HCT116 (cell line): ENCODE results near the gene DNM2. TPM values are rescaled to one million over a fixed set of nuclear protein-coding genes. Genes with fewer than 3 reads are reported as not detected.

Source experiments
- ATAC-seq: fragments of 200-7000 bp; cut with Tn5 transposase; 2 replicates; pipeline ENCODE4 v1.9.1; 2020; ENCODE audit warnings: mild to moderate bottlenecking, moderate library complexity
- BruUV-seq: library from RNA; stranded (reverse); fragments of 400-500 nt; replicated peaks from 2 replicates; lab custom pipeline; 2021; lab: Mats Ljungman, UMichigan
- CTCF ChIA-PET: fragments of 300-600 bp; sonication (Branson Sonifier 250); formaldehyde crosslinking; loops from one replicate; lab custom pipeline; 2021; ENCODE audit warnings: antibody characterized with exemption; lab: Charles Lee
- POLR2A ChIA-PET: fragments of 300-600, 350-600 bp; sonication (Branson Sonifier 250); formaldehyde crosslinking; loops from one replicate; lab custom pipeline; 2021; ENCODE audit warnings: antibody characterized with exemption; lab: Charles Lee
- RAD21 ChIA-PET, 2 experiments: fragments of 300-600 bp; sonication (Branson Sonifier 250); formaldehyde crosslinking; loops; one replicate each; lab custom pipeline; 2023; ENCODE audit warnings: low total read pairs in 2 of 2; ENCODE audit not compliant: uncharacterized antibody in 2 of 2, unreplicated experiment in 2 of 2, low non-redundant PET in 1 of 2; lab: Charles Lee
- DNase-seq: peaks from one replicate; pipeline ENCODE4 v3.0.0-alpha.2; 2010; ENCODE audit warnings: low read depth, low spot score
- H2AFZ ChIP-seq: fragments of 200-600 bp; shearing (Covaris generic), sonication (generic); 2 replicates; pipeline ENCODE4 v1.6.1; 2017; ENCODE audit warnings: low read depth, mixed run types, mixed read lengths, antibody characterized with exemption, low read length; ENCODE audit not compliant: poor library complexity, severe bottlenecking
- H3K27ac ChIP-seq: 2 replicates; pipeline ENCODE4 v1.5.1; 2012; ENCODE audit warnings: low read depth, low read length
- H3K27me3 ChIP-seq: fragments of 200-600 bp; sonication (generic); 2 replicates; pipeline ENCODE4 v1.6.1; 2016; ENCODE audit warnings: mixed run types, low read length, mixed read lengths; ENCODE audit not compliant: insufficient read depth
- H3K36me3 ChIP-seq, 2 experiments: fragments of 200-500 bp in 1 of 2; fragments of 200-600 bp in 1 of 2; sonication (Bioruptor generic) in 1 of 2; sonication (generic) in 1 of 2; 2 replicates each; pipeline versions ENCODE4 v1.5.1 to v1.6.1; 2014 to 2016; ENCODE audit warnings: low read length in 2 of 2, inconsistent platforms in 1 of 2, mixed read lengths in 1 of 2, mixed run types in 1 of 2; ENCODE audit not compliant: insufficient read depth in 2 of 2, control insufficient read depth in 1 of 2
- H3K4me1 ChIP-seq, 2 experiments: fragments of 200-600 bp in 1 of 2; sonication (generic) in 1 of 2; 2 replicates each; pipeline versions ENCODE4 v1.5.1 to v1.6.1; 2012 to 2017; ENCODE audit warnings: low read length in 2 of 2, inconsistent platforms in 1 of 2, mild to moderate bottlenecking in 1 of 2, mixed read lengths in 1 of 2, mixed run types in 1 of 2, moderate library complexity in 1 of 2; ENCODE audit not compliant: insufficient read depth in 2 of 2, control insufficient read depth in 1 of 2
- H3K4me2 ChIP-seq: fragments of 200-600 bp; sonication (generic); 2 replicates; pipeline ENCODE4 v1.6.1; 2017; ENCODE audit warnings: mixed run types, low read length, mixed read lengths
- H3K4me3 ChIP-seq, 2 experiments: fragments of 200-600 bp in 1 of 2; sonication (generic) in 1 of 2; replicated peaks in 1 of 2; 2 replicates each; pipeline ENCODE4 v1.5.1; 2011 to 2016; ENCODE audit warnings: low read length in 2 of 2, control low read depth in 1 of 2, low read depth in 1 of 2, mild to moderate bottlenecking in 1 of 2, mixed read lengths in 1 of 2, mixed run types in 1 of 2
- H3K79me2 ChIP-seq: fragments of 200-600 bp; sonication (generic); 2 replicates; pipeline ENCODE4 v1.6.1; 2017; ENCODE audit warnings: mild to moderate bottlenecking, mixed run types, low read length, moderate library complexity, mixed read lengths; ENCODE audit not compliant: insufficient read depth
- H3K9ac ChIP-seq: fragments of 200-600 bp; sonication (generic); 2 replicates; pipeline ENCODE4 v1.6.1; 2016; ENCODE audit warnings: low read length, mixed read lengths
- H3K9me2 ChIP-seq: fragments of 200-600 bp; sonication (generic), shearing (Covaris generic); 2 replicates; pipeline ENCODE4 v1.6.1; 2017; ENCODE audit warnings: mixed run types, mild to moderate bottlenecking, moderate library complexity; ENCODE audit not compliant: insufficient read depth
- H3K9me3 ChIP-seq, 2 experiments: fragments of 200-500 bp in 1 of 2; fragments of 200-600 bp in 1 of 2; sonication (Bioruptor generic) in 1 of 2; sonication (generic) in 1 of 2; 2 replicates each; pipeline ENCODE4 v1.6.1; 2014 to 2017; ENCODE audit warnings: low read length in 2 of 2, mixed read lengths in 2 of 2, inconsistent platforms in 1 of 2, low read depth in 1 of 2, mild to moderate bottlenecking in 1 of 2, mixed run types in 1 of 2, moderate library complexity in 1 of 2; ENCODE audit not compliant: control insufficient read depth in 1 of 2, insufficient read depth in 1 of 2
- H4K20me1 ChIP-seq: fragments of 200-600 bp; sonication (generic), shearing (Covaris generic); 2 replicates; pipeline ENCODE4 v1.6.1; 2017; ENCODE audit warnings: mixed run types, mild to moderate bottlenecking, moderate library complexity; ENCODE audit not compliant: insufficient read depth
- ATF3 ChIP-seq: IDR thresholded peaks from 2 replicates; pipeline ENCODE4 v1.6.1; 2012
- CBX3 ChIP-seq: IDR thresholded peaks from 2 replicates; pipeline ENCODE4 v1.6.1; 2012; ENCODE audit warnings: low read depth
- EGR1 ChIP-seq: IDR thresholded peaks from 2 replicates; pipeline ENCODE4 v1.6.1; 2012; ENCODE audit warnings: low read depth
- EZH2phosphoT487 ChIP-seq: fragments of 200-600 bp; IDR thresholded peaks from 2 replicates; pipeline ENCODE4 v1.6.1; 2018; ENCODE audit warnings: antibody characterized with exemption, borderline replicate concordance
- JUND ChIP-seq: IDR thresholded peaks from 2 replicates; pipeline ENCODE4 v1.6.1; 2012
- MAX ChIP-seq: IDR thresholded peaks from 2 replicates; pipeline ENCODE4 v1.6.1; 2012
- SRF ChIP-seq: IDR thresholded peaks from 2 replicates; pipeline ENCODE4 v1.6.1; 2012; ENCODE audit warnings: low read depth
- TCF7L2 ChIP-seq: IDR thresholded peaks from 2 replicates; pipeline ENCODE4 v1.7.0; 2011; ENCODE audit warnings: borderline replicate concordance, inconsistent platforms; ENCODE audit not compliant: insufficient read depth, insufficient read length; ENCODE audit errors: extremely low read depth
- YY1 ChIP-seq: IDR thresholded peaks from 2 replicates; pipeline ENCODE4 v1.6.1; 2011; ENCODE audit warnings: low read length, low read depth, moderate library complexity, mild to moderate bottlenecking; ENCODE audit not compliant: insufficient replicate concordance; ENCODE audit errors: extremely low read depth
- ZFX ChIP-seq: fragments of 450-650 bp; IDR thresholded peaks from 2 replicates; pipeline ENCODE4 v1.6.1; 2017
- ZNF274 ChIP-seq: fragments of 200-500 bp; sonication (Bioruptor generic); IDR thresholded peaks from 2 replicates; pipeline ENCODE4 v1.6.1; 2014; ENCODE audit warnings: mild to moderate bottlenecking, low read depth, low read length, inconsistent platforms
- intact Hi-C: fragments of 100-400 bp; cut with micrococcal nuclease; formaldehyde crosslinking; loops from 2 replicates; pipeline ENCODE4 v1.10.0; 2022
- total RNA-seq: library from RNA; stranded (reverse); gene quantifications from one replicate; pipeline ENCODE4 v1.2.1, GENCODE V29; 2021; ENCODE audit not compliant: unreplicated experiment

Gene DNM2
- total RNA-seq, 1 experiment from 2014 or later = 183 TPM

- RAD21 ChIA-PET = interaction anchor here (0.6 to 1.1 kb wide), 4 partner anchors 119 to 242 kb away, joined by 3 to 5 read pairs (median 4); partner anchors contain the start of genes CARM1 (in 1 of the 2) and TMED1 (in 1 of the 2)
- no peak overlapping the region for H3K9ac ChIP-seq
Observed at GRCh38 chr19:10717054-10717355, 874 bp upstream of the DNM2 start.

More at GRCh38 chr19:10717054-10717355, 874 bp upstream of the DNM2 start:
- H3K4me3 ChIP-seq = no peak overlapping the region
- intact Hi-C loops = loop anchor here (1.0 to 2.0 kb wide), 3 partner anchors 53 to 147 kb away; no protein-coding TSS in a partner anchor
- no peaks in the 10 kb centered on the region for H3K9me3 ChIP-seq
- ChIA-PET POLR2A (interaction anchor here (0.9 to 2.5 kb wide), 7 partner anchors 8 to 148 kb away, joined by 3 to 14 read pairs (median 5); partner anchors contain the start of genes QTRT1 and TMED1), CTCF (interaction anchor here (0.6 to 3.0 kb wide), 30 partner anchors 10 to 301 kb away, joined by 3 to 43 read pairs (median 4); partner anchors contain the start of genes QTRT1 and TMED1)
- H3K36me3 ChIP-seq = peaks cover 2 to 8% of the 10 kb centered on the region in 2 experiments; a peak in 2 of 4 replicates
- no peak for DNase-seq
- no peak overlapping the region for H2AFZ ChIP-seq
- no peak overlapping the region for H3K4me2 ChIP-seq
- H3K9me2 ChIP-seq = no peaks in the 10 kb centered on the region
- H3K79me2 ChIP-seq = peaks cover 41% of the 10 kb centered on the region
- H3K4me1 ChIP-seq = peaks cover 7 to 14% of the 10 kb centered on the region in 2 experiments; a peak in 3 of 4 replicates
- BruUV-seq = no TSS peak
- ATAC-seq = no peak
- H3K27me3 ChIP-seq = no peaks in the 10 kb centered on the region
- peaks cover 4% of the 10 kb centered on the region; the same call in 1 of the 2 replicates for H4K20me1 ChIP-seq
- no peak for TF ChIP-seq YY1
- no peak for TF ChIP-seq JUND
- TF ChIP-seq EZH2phosphoT487 = no peak
- no peak for TF ChIP-seq CBX3
- TF ChIP-seq TCF7L2 = no peak
- no peak for TF ChIP-seq ATF3
- TF ChIP-seq ZFX = no peak
- TF ChIP-seq ZNF274 = no peak
- no peak for TF ChIP-seq SRF
- TF ChIP-seq MAX = no peak
- TF ChIP-seq EGR1 = no peak
- peak overlapping the region; percentile 31 for H3K27ac ChIP-seq
